ENCODE results near the gene KCNQ1. TPM values are rescaled to one million over a fixed set of nuclear protein-coding genes. Genes with fewer than 3 reads are reported as not detected.

Gene KCNQ1
- total RNA-seq, 2 donors from 2014 or later: 4.4 to 25.3 TPM

DNA sequence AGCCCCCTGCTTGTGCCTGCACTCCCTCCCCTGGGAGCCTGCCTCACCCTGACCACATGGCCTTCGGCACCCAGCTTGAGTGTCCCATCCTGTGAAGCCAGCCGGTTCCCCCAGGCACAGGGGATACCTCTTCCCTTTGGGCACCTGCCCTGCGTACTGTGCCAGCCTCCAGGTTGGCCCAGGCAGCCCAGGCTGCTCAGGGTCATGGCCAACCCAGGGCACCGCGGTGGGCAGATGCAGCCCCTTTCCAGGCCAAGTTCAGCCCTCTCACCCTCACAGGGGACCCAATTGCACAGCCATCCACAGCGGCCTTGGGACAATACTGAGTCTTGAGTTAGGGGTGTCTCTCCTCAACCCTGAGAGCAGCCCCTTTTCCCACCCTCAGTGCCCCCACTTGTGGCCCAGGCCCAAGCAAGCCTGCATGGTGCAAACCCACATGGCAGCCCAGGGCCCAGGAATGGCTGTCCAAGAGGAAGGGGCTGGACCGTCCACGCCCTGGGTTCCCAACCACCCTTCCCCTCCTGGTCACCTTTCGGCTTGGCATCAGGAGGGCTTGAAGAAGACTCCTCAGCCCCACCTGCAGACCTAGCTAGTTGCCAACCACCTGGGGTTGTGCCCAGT lies 353.0 kb downstream of the KCNQ1 start:
- TF ChIP-seq, protein P1, sequence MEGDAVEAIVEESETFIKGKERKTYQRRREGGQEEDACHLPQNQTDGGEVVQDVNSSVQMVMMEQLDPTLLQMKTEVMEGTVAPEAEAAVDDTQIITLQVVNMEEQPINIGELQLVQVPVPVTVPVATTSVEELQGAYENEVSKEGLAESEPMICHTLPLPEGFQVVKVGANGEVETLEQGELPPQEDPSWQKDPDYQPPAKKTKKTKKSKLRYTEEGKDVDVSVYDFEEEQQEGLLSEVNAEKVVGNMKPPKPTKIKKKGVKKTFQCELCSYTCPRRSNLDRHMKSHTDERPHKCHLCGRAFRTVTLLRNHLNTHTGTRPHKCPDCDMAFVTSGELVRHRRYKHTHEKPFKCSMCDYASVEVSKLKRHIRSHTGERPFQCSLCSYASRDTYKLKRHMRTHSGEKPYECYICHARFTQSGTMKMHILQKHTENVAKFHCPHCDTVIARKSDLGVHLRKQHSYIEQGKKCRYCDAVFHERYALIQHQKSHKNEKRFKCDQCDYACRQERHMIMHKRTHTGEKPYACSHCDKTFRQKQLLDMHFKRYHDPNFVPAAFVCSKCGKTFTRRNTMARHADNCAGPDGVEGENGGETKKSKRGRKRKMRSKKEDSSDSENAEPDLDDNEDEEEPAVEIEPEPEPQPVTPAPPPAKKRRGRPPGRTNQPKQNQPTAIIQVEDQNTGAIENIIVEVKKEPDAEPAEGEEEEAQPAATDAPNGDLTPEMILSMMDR (IDR thresholded peaks at IDR 0.05): no peak
- no peaks in the 10 kb centered on the region for H3K4me1 ChIP-seq (ENCODE audit: control insufficient read depth in 1 of 2, low read depth in 2 of 2)
- H3K4me3 ChIP-seq: no peak overlapping the region
- H3K27ac ChIP-seq: no peak overlapping the region
- no peaks in the 10 kb centered on the region for H3K27me3 ChIP-seq (replicated peaks; ENCODE audit: insufficient read depth)
- ATAC-seq (ENCODE audit: insufficient number of reproducible peaks, low FRiP score, low read depth): no peak
- DNase-seq (ENCODE audit: low spot score): no peak
- no peaks in the 10 kb centered on the region for H3K9me3 ChIP-seq
- no peaks in the 10 kb centered on the region for H3K36me3 ChIP-seq

DNA sequence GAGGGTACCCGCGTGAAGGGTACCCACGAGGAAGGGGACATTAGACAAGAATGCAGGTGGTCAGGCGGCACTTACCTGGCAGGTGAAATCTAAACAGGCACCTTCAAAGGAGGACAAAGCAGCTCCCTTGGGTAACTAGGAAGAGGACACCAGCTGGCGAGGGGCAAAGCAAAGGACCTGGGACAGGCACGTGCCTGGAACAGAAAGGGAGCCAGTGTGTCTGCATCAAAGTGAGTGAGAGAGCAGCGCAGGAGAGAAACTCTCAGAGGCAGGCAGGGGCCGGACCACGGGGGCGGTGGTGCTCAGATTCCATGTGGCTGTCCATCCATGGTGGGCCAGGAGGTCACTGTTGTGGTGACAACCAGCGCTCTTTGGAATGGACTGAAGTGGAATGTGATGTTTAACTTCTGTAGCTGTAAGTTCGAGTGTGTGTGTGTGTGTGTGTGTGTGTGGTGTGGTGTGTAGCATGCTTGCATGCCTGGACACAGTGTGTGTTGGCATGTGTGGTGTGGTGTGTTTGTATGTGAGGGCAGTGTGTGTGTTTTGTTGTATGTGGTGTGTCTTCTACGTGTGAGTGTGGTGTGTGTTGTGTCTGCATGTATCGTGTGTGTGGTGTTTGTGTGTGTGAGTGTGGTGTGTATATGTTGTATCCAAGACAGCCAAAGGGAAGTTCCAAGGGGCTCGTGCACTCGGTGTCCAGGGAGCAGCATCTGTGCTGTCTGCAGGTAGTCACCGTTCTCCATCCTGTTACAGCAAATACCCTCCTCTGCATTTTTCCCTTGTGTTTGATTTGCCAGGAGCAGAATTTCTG lies 354.3 kb downstream of the KCNQ1 start:
- H3K4me1 ChIP-seq (ENCODE audit: control insufficient read depth in 1 of 2, low read depth in 2 of 2): no peaks in the 10 kb centered on the region
- DNase-seq (ENCODE audit: low spot score) (no peak), ATAC-seq (ENCODE audit: insufficient number of reproducible peaks, low FRiP score, low read depth) (no peak)

DNA sequence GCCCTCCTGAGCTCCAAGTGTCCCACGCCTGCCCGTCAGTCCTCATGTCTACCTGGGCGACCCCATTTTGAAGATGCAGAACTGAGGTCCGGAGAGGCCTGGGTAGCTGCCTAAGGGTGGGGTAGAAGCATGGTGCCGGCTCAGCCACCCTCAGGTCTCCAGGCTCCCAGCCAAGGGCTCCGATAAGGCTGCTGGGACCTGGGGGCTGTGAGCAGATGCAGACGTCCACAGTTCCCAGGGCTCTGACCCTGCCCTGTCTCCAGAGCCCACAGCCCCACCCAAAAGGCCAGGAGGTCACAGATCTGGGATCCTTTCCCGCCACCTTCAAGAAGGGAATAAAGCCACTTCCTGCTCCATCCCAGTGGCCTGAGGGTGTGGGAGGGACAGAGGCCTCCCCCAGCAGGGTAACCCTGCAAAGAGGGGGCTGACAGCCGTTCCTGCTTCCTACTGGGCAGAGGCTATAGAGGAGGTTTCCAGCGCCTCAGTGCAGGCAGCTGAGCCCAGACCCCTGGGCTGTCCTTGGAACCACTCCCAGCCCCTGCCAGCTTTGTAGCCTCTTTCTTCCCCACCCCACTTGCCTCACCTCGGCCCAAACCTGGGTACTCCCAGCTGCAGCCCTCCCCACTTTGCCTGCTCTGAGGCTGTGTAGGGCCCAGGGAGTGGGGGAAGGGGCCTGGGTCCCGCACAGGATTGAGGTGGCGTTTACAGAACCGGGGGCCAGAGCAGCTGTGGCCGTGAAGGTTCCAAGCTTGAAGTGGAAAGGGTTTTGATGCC lies 355.3 kb downstream of the KCNQ1 start:
- Histone ChIP-seq H3K4me3 (no peak overlapping the region), H3K4me1 (ENCODE audit: control insufficient read depth in 1 of 2, low read depth in 2 of 2) (no peaks in the 10 kb centered on the region), H3K27me3 (replicated peaks; ENCODE audit: insufficient read depth) (no peaks in the 10 kb centered on the region), H3K36me3 (no peaks in the 10 kb centered on the region), H3K27ac (no peak overlapping the region), H3K9me3 (no peaks in the 10 kb centered on the region)
- ATAC-seq (ENCODE audit: insufficient number of reproducible peaks, low FRiP score, low read depth) (no peak), DNase-seq (ENCODE audit: low spot score) (no peak)
- TF ChIP-seq, protein P1 (IDR thresholded peaks at IDR 0.05): no peak

More for the DNA sequence above, 354.3 kb downstream of the KCNQ1 start:
- Histone ChIP-seq H3K4me3 (no peak overlapping the region), H3K27ac (no peak overlapping the region), H3K27me3 (replicated peaks; ENCODE audit: insufficient read depth) (no peaks in the 10 kb centered on the region), H3K36me3 (no peaks in the 10 kb centered on the region), H3K9me3 (no peaks in the 10 kb centered on the region)
- TF ChIP-seq, protein P1 (IDR thresholded peaks at IDR 0.05): no peak

DNA sequence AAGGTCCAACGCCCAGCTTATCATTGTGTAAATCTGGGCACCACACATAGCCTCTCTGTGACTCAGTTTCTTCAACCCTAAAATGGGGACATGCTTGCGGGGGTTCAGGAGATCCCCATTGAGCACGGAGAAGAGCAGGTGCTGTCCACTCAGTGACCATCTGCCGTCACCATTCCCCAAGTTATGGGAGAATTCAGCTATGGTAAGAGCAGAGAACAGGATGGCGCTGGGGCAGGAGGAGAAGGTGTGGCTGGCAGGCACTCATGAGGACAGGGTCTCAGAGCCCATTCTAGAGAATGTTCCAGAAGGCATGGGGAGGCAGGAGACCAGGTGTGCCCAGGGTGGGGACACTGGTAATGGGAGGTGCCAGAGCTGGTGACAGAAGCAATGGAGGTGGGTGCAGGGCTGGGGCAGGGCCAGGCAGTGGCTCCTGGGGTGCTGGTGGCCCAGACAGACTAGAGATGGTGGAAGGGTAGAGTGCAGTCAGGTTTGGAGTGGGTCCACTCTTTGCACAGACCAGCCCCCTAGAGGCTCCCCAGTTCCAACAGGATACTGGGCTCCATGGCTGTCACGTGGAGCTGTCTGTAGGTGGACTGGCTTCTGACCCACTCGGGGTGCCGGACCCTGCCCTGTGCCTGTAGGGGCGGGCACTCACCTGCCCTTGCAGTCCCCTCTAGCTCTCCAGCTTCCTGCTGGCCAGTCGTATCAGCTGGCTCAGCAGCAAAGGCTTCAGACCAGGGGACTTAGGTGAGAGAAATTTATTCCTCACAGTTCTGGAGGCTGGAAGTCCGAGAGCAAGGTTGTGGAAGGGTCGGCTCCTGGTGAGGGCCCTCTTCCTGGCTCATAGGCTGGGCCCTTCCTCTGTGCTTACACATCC lies 356.1 kb downstream of the KCNQ1 start:
- no peak overlapping the region for H3K4me3 ChIP-seq
- TF ChIP-seq, protein P1 (IDR thresholded peaks at IDR 0.05): no peak
- no peak for ATAC-seq (ENCODE audit: insufficient number of reproducible peaks, low FRiP score, low read depth)
- no peaks in the 10 kb centered on the region for H3K9me3 ChIP-seq
- no peaks in the 10 kb centered on the region for H3K27me3 ChIP-seq (replicated peaks; ENCODE audit: insufficient read depth)
- H3K27ac ChIP-seq: no peak overlapping the region
- no peak for DNase-seq (ENCODE audit: low spot score)
- H3K4me1 ChIP-seq (ENCODE audit: control insufficient read depth in 1 of 2, low read depth in 2 of 2): no peaks in the 10 kb centered on the region
- H3K36me3 ChIP-seq: no peaks in the 10 kb centered on the region
